GM12872 (cell line): ENCODE measurements around the gene TAS2R7.

Experiments
- TF ChIP-seq, protein P1 (sequence below): IDR thresholded peaks from 3 replicates; pipeline ENCODE4 v1.5.1; 2011; ENCODE audit warnings: low read depth, mild to moderate bottlenecking, low read length, moderate library complexity; ENCODE audit not compliant: insufficient read depth

TAS2R7 gene

DNA sequence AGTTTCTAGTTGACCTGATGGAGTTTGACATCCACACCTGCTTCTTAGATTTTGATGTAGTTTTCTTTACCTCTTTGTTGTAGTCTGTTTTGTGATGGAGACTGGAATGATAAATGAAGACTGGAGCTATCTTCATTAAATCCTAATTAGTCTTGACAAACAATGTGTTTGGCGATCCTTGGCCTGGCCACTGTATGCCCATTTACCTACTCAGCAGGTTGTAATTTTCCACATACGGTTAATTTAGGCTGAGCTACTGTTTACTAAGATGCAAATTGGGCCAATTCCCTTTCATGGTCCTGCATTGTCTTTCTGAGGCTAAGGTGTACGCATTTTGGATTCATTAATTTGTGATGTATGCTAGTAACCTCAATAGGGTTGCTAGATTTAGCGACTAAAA lies at the start of gene TAS2R7:
TAS2R7 (minus strand) TSS at position 41 of the 400 bp plus-strand sequence. CDS start 57 bp downstream, outside the sequence.
- TF ChIP-seq, protein P1, sequence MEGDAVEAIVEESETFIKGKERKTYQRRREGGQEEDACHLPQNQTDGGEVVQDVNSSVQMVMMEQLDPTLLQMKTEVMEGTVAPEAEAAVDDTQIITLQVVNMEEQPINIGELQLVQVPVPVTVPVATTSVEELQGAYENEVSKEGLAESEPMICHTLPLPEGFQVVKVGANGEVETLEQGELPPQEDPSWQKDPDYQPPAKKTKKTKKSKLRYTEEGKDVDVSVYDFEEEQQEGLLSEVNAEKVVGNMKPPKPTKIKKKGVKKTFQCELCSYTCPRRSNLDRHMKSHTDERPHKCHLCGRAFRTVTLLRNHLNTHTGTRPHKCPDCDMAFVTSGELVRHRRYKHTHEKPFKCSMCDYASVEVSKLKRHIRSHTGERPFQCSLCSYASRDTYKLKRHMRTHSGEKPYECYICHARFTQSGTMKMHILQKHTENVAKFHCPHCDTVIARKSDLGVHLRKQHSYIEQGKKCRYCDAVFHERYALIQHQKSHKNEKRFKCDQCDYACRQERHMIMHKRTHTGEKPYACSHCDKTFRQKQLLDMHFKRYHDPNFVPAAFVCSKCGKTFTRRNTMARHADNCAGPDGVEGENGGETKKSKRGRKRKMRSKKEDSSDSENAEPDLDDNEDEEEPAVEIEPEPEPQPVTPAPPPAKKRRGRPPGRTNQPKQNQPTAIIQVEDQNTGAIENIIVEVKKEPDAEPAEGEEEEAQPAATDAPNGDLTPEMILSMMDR, result no peak

DNA sequence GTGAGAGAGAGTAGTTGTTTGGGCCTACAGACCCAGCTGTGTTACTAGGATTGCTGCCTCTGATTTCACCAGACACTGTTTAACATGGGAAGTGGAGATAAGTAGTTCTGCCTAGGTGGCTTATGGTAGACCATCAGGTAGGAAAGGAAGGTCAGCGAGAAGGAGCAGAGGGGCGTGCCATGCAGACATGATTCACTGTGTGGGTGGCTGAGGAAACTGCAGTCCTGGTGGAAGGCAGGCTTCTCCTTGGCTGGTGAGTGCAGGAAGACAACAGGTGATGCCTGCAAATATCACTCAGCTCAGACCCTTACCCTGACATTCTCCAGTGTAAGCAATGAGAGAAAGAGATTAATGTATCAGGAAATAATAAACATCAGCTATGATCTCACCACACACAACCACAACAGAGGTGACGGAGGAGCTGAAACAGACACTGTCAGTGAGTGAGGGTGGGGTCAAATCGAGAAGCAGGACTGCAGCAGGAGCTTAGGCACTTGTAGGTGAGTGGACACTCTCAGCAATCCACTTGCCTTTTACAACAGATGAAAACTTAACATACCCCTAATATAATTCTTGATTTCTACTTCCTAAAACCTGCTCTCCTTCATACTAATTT lies 48.9 kb upstream of the TAS2R7 start:
- TF ChIP-seq, protein P1, result no peak

DNA sequence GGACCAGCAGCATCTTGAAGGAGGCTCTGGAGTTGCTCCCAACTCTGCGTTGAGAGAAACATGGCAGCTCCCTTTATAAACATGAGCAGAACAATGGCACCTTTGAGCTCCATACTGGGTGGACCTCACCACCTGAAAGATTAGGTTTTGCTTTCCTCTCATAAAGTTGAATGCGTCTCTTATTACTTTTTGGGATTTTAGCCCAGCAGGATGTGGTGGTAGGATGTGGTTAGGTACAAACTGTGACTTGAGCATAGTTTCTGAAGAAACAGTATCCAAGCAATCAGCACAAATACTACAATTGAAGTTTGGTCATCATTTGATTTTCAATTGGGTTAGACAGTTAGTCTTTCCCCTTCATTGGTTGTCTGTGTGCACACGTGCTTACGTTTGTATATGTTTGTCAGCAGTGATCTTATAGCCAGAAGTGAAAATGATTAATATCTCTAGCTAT lies 47.0 kb upstream of the TAS2R7 start, which contains the start of gene PRR4:
PRR4 (minus strand) TSS at position 51 of the 454 bp plus-strand sequence; CDS start at position 13, 38 bp downstream.
- TF ChIP-seq, protein P1, result no peak

DNA sequence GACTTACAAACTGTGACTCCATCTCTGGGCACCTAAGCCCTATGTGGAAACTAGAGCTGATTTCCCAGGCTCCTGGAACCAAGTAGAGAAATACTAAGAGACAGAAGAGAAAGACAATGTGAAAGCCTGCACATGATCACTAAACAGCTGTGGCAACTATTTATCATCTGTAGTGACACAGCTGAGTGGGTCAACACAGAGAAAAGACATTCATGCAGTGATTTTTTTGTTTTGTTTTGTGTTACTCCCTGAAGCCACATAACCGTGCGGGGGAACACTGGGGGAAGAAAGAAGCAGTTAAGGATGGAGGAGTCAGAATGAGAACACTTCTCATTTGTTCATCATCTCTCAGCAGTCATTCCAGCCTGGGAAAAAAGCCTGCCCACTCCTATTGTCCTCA lies 45.3 kb upstream of the TAS2R7 start:
- TF ChIP-seq, protein P1, result no peak

GRCh38 chr12:10842862-10843261 lies 40.4 kb upstream of the TAS2R7 start:
- TF ChIP-seq, protein P1, result no peak

DNA sequence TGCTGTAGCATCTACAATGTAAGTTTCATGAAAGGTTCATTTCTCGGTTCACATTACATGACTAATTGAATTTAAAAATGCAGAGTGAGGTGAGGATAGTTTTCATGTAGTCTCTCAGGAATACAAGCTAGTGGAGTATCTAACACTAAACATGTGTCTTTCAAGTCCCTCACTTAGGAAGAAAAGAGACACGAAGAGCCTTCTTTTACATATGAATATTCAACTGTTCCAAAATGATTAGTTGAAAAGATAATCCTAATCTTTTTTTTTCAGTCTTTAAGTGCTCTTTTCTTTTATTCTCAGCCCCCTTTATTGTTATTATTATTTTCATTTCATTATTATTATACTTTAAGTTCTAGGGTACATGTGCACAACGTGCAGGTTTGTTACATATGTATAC lies 36.0 kb upstream of the TAS2R7 start:
- TF ChIP-seq, protein P1, result no peak

- TF ChIP-seq, protein P1, result no peak
Observed at GRCh38 chr12:10829994-10830393, 27.6 kb upstream of the TAS2R7 start.

DNA sequence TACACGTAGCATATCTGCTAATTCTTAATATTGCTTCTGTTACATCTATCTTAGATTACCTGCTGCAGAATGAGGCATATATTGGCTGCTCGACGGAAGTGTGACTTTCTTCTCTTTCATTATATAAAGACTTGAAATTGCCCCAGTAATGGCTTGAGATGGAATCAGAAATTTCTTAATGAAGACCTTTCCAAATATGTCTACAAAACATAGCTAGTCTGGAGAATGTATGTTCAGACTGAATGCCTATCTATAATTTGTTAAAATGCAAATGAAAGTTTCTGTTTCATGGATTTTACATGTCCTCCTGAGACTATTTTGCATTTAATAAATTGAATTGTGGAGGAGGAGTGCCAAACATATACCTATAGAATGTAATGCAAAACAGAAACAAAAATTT lies 23.8 kb upstream of the TAS2R7 start, which contains the start of gene TAS2R10:
TAS2R10 (minus strand) TSS at position 101 of the 400 bp plus-strand sequence; CDS start at position 12, 89 bp downstream.
- TF ChIP-seq, protein P1, result no peak
